HepG2 (cell line): ENCODE measurements around the gene LARP1. TPM values are rescaled to one million over a fixed set of nuclear protein-coding genes. Genes with fewer than 3 reads are reported as not detected.

ENCODE experiments used
- CBX5 ChIP-seq: sonication (generic); formaldehyde crosslinking; IDR thresholded peaks from 2 replicates; pipeline ENCODE4 v1.4.0; 2020; ENCODE audit warnings: missing genetic modification reagents, borderline replicate concordance
- KDM5B ChIP-seq: sonication (generic); formaldehyde crosslinking; IDR thresholded peaks from 2 replicates; pipeline ENCODE4 v1.4.0; 2020; ENCODE audit warnings: missing genetic modification reagents, mild to moderate bottlenecking, borderline replicate concordance
- MEF2D ChIP-seq: sonication (generic); formaldehyde crosslinking; IDR thresholded peaks from 2 replicates; pipeline ENCODE4 v1.5.1; 2020; ENCODE audit warnings: mild to moderate bottlenecking, missing genetic modification reagents
- NPAS2 ChIP-seq: sonication (generic); formaldehyde crosslinking; IDR thresholded peaks from 2 replicates; pipeline ENCODE4 v1.8.0; 2022; ENCODE audit warnings: mild to moderate bottlenecking, missing genetic modification reagents, borderline replicate concordance
- RAD51 ChIP-seq: fragments of 450-650 bp; IDR thresholded peaks from 2 replicates; pipeline ENCODE4 v1.6.1; 2016; ENCODE audit warnings: borderline replicate concordance
- SIN3A ChIP-seq: IDR thresholded peaks from 2 replicates; pipeline ENCODE4 v1.6.1; 2011; ENCODE audit warnings: low read depth, mild to moderate bottlenecking, control low read depth, low read length, borderline replicate concordance
- SOX13 ChIP-seq, 3 experiments: fragments of 450-650 bp in 1 of 3; sonication (generic) in 1 of 3; formaldehyde crosslinking in 1 of 3; IDR thresholded peaks in 2 of 3; conservative IDR thresholded peaks in 1 of 3; 2 replicates each; pipeline versions ENCODE4 v1.5.0 to v1.6.1; 2016 to 2020; ENCODE audit warnings: antibody characterized with exemption in 1 of 3, mild to moderate bottlenecking in 1 of 3, missing compliant biosample characterization in 1 of 3, missing genetic modification reagents in 1 of 3, moderate library complexity in 1 of 3
- XRCC5 ChIP-seq: fragments of 200-400 bp; formaldehyde crosslinking; optimal IDR thresholded peaks from 2 replicates; pipeline ENCODE3; 2017; ENCODE audit warnings: mild to moderate bottlenecking, low read length
- ZKSCAN5 ChIP-seq: sonication (generic); formaldehyde crosslinking; IDR thresholded peaks from 2 replicates; pipeline ENCODE4 v1.5.1; 2020; ENCODE audit warnings: mild to moderate bottlenecking, missing genetic modification reagents
- ZNF10 ChIP-seq: sonication (generic); formaldehyde crosslinking; IDR thresholded peaks from 2 replicates; pipeline ENCODE4 v1.4.0; 2020; ENCODE audit warnings: mild to moderate bottlenecking, low read depth, missing genetic modification reagents, borderline replicate concordance
- ZNF143 ChIP-seq: sonication (generic); formaldehyde crosslinking; IDR thresholded peaks from 2 replicates; pipeline ENCODE4 v1.4.0; 2020; ENCODE audit warnings: missing genetic modification reagents
- ZNF34 ChIP-seq: sonication (generic); formaldehyde crosslinking; IDR thresholded peaks from 2 replicates; pipeline ENCODE4 v1.4.0; 2020; ENCODE audit warnings: mild to moderate bottlenecking, missing genetic modification reagents, borderline replicate concordance
- ZNF776 ChIP-seq: sonication (generic); formaldehyde crosslinking; IDR thresholded peaks from 2 replicates; pipeline ENCODE4 v1.4.0; 2020; ENCODE audit warnings: mild to moderate bottlenecking, missing genetic modification reagents
- polyA plus RNA-seq, 8 experiments: library from polyadenylated mRNA; depleted of rRNA in 3 of 8; stranded (reverse) in 7 of 8; unstranded in 1 of 8; fragments of >200 nt; fragmentation: Illumina TruSeq in 4 of 8; extraction: Trizol in 4 of 8; gene quantifications; 2 replicates each; pipeline versions ENCODE4 v1.2.1 to v1.2.3, GENCODE V29; 2011 to 2016; ENCODE audit warnings: low read depth in 4 of 8, missing spikeins in 1 of 8, mixed read lengths in 1 of 8; ENCODE audit not compliant: insufficient read depth in 1 of 8
- total RNA-seq, 5 experiments: library from RNA; depleted of rRNA; stranded (reverse); fragments of >200 nt; fragmentation: Illumina TruSeq; extraction: Trizol; gene quantifications; 2 replicates each; pipeline ENCODE4 v1.2.3, GENCODE V29; 2016; ENCODE audit warnings: low read depth in 1 of 5
- TF ChIP-seq, protein P1 (sequence below): sonication (generic); formaldehyde crosslinking; IDR thresholded peaks from 2 replicates; pipeline ENCODE4 v1.4.0; 2020; ENCODE audit warnings: missing genetic modification reagents, borderline replicate concordance
- TF ChIP-seq, protein P2 (sequence below), 2 experiments: IDR thresholded peaks; 2 replicates each; pipeline ENCODE4 v1.6.1; 2011 to 2012; ENCODE audit warnings: low read length in 2 of 2, borderline replicate concordance in 1 of 2, low read depth in 1 of 2, mild to moderate bottlenecking in 1 of 2, moderate library complexity in 1 of 2
- TF ChIP-seq, protein P3 (sequence below): sonication (generic); formaldehyde crosslinking; IDR thresholded peaks from 2 replicates; pipeline ENCODE4 v1.4.0; 2020; ENCODE audit warnings: mild to moderate bottlenecking, missing genetic modification reagents
- TF ChIP-seq, protein P4 (sequence below): sonication (generic); IDR thresholded peaks from 2 replicates; pipeline ENCODE4 v1.6.1; 2016; ENCODE audit warnings: low read depth, borderline replicate concordance
- TF ChIP-seq, protein P5 (sequence below): sonication (generic); formaldehyde crosslinking; IDR thresholded peaks from 2 replicates; pipeline ENCODE4 v1.4.0; 2020; ENCODE audit warnings: missing genetic modification reagents, mild to moderate bottlenecking, borderline replicate concordance

Gene LARP1
- total and polyA plus RNA-seq, 2 of the 13 experiments (the other 11 are each of a cell fraction or from before 2014, with no cell fraction given) = 45.2 to 61.4 TPM

DNA sequence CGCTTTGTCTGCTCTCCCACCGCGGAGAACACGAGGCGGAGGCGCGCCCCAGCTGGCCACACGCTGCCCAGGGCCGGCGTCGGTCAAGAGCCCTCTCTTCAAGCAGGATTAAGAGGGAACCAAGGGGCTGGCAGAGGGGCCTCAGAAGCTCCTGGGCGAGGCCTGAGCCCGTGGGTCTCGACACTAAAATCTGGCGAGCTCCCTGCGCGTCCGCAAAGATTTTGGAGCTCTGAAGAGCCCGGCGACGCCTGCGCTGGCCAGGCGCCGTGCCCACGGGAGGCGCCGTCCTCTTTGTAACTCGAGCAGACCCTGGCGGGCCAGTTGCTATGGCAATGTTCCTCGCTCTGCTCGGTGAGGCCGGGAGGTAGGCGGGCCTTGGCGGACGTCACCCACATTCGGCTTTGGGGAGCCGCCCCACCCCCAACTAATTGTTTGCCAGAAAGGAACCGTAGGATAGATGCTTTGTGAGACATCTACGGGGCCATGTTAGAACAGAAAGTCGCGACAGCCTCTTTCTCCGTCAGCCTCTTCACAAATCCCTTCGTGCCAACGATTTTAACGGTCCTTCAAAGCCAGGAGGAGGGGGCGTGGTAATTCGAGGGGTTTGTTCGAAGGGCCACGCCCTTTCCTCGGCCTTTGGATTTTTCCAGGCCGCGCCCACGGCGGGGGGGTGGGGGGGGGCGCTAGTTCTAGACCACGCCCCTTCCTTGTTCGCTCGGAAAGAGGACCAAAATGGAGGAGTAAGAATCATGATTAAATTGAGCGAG, 102.5 kb downstream of the LARP1 start (continued):
- TF ChIP-seq ZNF10 (CRISPR knock-in tag) (no peak), ZNF776 (CRISPR knock-in tag) (peak; percentile 33; the same call in 1 of the 2 replicates), SOX13 (IDR thresholded peaks at IDR 0.05) (no peak), SOX13 (CRISPR knock-in tag; conservative IDR thresholded peaks at IDR 0.05 in 1 of 2, IDR thresholded peaks at IDR 0.05 in 1 of 2) (0 out of 4 replicates have a peak, but pooled peaks of 1 of the 2 experiments have one; percentile 3), KDM5B (peak; percentile 72), MEF2D (CRISPR knock-in tag) (no peak; the same call in none of the 2 replicates), SIN3A (peak; percentile 54; the same call in 1 of the 2 replicates), ZNF34 (CRISPR knock-in tag) (no peak), NPAS2 (CRISPR knock-in tag) (no peak), XRCC5 (no peak), RAD51 (no peak), ZNF143 (no peak; the same call in 1 of the 2 replicates), ZKSCAN5 (CRISPR knock-in tag) (no peak), CBX5 (CRISPR knock-in tag) (no peak)
- TF ChIP-seq, protein P1, sequence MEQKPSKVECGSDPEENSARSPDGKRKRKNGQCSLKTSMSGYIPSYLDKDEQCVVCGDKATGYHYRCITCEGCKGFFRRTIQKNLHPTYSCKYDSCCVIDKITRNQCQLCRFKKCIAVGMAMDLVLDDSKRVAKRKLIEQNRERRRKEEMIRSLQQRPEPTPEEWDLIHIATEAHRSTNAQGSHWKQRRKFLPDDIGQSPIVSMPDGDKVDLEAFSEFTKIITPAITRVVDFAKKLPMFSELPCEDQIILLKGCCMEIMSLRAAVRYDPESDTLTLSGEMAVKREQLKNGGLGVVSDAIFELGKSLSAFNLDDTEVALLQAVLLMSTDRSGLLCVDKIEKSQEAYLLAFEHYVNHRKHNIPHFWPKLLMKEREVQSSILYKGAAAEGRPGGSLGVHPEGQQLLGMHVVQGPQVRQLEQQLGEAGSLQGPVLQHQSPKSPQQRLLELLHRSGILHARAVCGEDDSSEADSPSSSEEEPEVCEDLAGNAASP (CRISPR knock-in tag) = no peak
- TF ChIP-seq, protein P2, sequence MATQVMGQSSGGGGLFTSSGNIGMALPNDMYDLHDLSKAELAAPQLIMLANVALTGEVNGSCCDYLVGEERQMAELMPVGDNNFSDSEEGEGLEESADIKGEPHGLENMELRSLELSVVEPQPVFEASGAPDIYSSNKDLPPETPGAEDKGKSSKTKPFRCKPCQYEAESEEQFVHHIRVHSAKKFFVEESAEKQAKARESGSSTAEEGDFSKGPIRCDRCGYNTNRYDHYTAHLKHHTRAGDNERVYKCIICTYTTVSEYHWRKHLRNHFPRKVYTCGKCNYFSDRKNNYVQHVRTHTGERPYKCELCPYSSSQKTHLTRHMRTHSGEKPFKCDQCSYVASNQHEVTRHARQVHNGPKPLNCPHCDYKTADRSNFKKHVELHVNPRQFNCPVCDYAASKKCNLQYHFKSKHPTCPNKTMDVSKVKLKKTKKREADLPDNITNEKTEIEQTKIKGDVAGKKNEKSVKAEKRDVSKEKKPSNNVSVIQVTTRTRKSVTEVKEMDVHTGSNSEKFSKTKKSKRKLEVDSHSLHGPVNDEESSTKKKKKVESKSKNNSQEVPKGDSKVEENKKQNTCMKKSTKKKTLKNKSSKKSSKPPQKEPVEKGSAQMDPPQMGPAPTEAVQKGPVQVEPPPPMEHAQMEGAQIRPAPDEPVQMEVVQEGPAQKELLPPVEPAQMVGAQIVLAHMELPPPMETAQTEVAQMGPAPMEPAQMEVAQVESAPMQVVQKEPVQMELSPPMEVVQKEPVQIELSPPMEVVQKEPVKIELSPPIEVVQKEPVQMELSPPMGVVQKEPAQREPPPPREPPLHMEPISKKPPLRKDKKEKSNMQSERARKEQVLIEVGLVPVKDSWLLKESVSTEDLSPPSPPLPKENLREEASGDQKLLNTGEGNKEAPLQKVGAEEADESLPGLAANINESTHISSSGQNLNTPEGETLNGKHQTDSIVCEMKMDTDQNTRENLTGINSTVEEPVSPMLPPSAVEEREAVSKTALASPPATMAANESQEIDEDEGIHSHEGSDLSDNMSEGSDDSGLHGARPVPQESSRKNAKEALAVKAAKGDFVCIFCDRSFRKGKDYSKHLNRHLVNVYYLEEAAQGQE (IDR thresholded peaks at IDR 0.05; ENCODE audit: borderline replicate concordance in 1 of 2, low read depth in 1 of 2, low read length in 2 of 2) = no peak; a peak in 1 of 4 replicates
- TF ChIP-seq, protein P3, sequence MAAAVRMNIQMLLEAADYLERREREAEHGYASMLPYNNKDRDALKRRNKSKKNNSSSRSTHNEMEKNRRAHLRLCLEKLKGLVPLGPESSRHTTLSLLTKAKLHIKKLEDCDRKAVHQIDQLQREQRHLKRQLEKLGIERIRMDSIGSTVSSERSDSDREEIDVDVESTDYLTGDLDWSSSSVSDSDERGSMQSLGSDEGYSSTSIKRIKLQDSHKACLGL (CRISPR knock-in tag) = peak; percentile 91; the same call in 1 of the 2 replicates
- TF ChIP-seq, protein P4, sequence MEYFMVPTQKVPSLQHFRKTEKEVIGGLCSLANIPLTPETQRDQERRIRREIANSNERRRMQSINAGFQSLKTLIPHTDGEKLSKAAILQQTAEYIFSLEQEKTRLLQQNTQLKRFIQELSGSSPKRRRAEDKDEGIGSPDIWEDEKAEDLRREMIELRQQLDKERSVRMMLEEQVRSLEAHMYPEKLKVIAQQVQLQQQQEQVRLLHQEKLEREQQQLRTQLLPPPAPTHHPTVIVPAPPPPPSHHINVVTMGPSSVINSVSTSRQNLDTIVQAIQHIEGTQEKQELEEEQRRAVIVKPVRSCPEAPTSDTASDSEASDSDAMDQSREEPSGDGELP = peak; percentile 82
- TF ChIP-seq, protein P5, sequence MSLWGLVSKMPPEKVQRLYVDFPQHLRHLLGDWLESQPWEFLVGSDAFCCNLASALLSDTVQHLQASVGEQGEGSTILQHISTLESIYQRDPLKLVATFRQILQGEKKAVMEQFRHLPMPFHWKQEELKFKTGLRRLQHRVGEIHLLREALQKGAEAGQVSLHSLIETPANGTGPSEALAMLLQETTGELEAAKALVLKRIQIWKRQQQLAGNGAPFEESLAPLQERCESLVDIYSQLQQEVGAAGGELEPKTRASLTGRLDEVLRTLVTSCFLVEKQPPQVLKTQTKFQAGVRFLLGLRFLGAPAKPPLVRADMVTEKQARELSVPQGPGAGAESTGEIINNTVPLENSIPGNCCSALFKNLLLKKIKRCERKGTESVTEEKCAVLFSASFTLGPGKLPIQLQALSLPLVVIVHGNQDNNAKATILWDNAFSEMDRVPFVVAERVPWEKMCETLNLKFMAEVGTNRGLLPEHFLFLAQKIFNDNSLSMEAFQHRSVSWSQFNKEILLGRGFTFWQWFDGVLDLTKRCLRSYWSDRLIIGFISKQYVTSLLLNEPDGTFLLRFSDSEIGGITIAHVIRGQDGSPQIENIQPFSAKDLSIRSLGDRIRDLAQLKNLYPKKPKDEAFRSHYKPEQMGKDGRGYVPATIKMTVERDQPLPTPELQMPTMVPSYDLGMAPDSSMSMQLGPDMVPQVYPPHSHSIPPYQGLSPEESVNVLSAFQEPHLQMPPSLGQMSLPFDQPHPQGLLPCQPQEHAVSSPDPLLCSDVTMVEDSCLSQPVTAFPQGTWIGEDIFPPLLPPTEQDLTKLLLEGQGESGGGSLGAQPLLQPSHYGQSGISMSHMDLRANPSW = no peak
